Measurements from ENCODE around the gene TSPAN31.

- TF ChIP-seq ZNF384 (IDR thresholded peaks at IDR 0.05) (no peak), LEF1 (IDR thresholded peaks at IDR 0.05; ENCODE audit: borderline replicate concordance) (no peak), FOXA1 (IDR thresholded peaks at IDR 0.05) (no peak), SP1 (IDR thresholded peaks at IDR 0.05) (no peak), HDGF (IDR thresholded peaks at IDR 0.05; ENCODE audit: borderline replicate concordance) (no peak), L3MBTL2 (conservative IDR thresholded peaks at IDR 0.05) (no peak), FOXM1 (IDR thresholded peaks at IDR 0.05; ENCODE audit: borderline replicate concordance) (no peak), FOXK2 (IDR thresholded peaks at IDR 0.05) (no peak), SUZ12 (IDR thresholded peaks at IDR 0.05) (no peak)
These were observed 46.4 kb upstream of the TSPAN31 start for GRCh38 chr12:57698414-57698813.
